Raji (cell line): ENCODE results near the gene C2CD2.

Experiments used
- POLR2A ChIP-seq: IDR thresholded peaks from 2 replicates; pipeline ENCODE4 v1.6.1; 2011; ENCODE audit warnings: low read depth, low read length, control low read depth; ENCODE audit not compliant: insufficient read depth

C2CD2 gene

GRCh38 chr21:41977034-41977950 is 23.5 kb upstream of the C2CD2 start:
- TF ChIP-seq POLR2A: no peak

- no peak for TF ChIP-seq POLR2A
Measured at GRCh38 chr21:41976611-41977010, 22.8 kb upstream of the C2CD2 start.

GRCh38 chr21:41975391-41976272 is 21.8 kb upstream of the C2CD2 start:
- no peak for TF ChIP-seq POLR2A

GRCh38 chr21:41974752-41975053 is 20.9 kb upstream of the C2CD2 start:
- TF ChIP-seq POLR2A: no peak

GRCh38 chr21:41973861-41974751 is 20.3 kb upstream of the C2CD2 start:
- no peak for TF ChIP-seq POLR2A

GRCh38 chr21:41973427-41973831 is 19.6 kb upstream of the C2CD2 start:
- TF ChIP-seq POLR2A: no peak

- no peak for TF ChIP-seq POLR2A
Measured at GRCh38 chr21:41972511-41973205, 18.8 kb upstream of the C2CD2 start.

GRCh38 chr21:41971891-41972290 is 18.1 kb upstream of the C2CD2 start:
- no peak for TF ChIP-seq POLR2A

- no peak for TF ChIP-seq POLR2A
Measured at GRCh38 chr21:41970751-41971653, 17.2 kb upstream of the C2CD2 start.

GRCh38 chr21:41970106-41970391 is 16.2 kb upstream of the C2CD2 start:
- no peak for TF ChIP-seq POLR2A

GRCh38 chr21:41967708-41968107 is 13.9 kb upstream of the C2CD2 start:
- TF ChIP-seq POLR2A: no peak

- TF ChIP-seq POLR2A: no peak
Measured at GRCh38 chr21:41966872-41967621, 13.2 kb upstream of the C2CD2 start.

GRCh38 chr21:41966041-41966833 is 12.4 kb upstream of the C2CD2 start:
- TF ChIP-seq POLR2A: no peak
